Suprapubic skin (tissue), 4 donors: ENCODE results near the gene SOX9.

ENCODE experiments used
- POLR2A ChIP-seq, 2 donors: fragments of 450-650 bp; IDR thresholded peaks; one replicate each; pipeline ENCODE4 v1.6.1; 2017; ENCODE audit warnings: antibody characterized with exemption in 2 of 2, mild to moderate bottlenecking in 2 of 2, moderate library complexity in 2 of 2
- POLR2AphosphoS5 ChIP-seq, 3 donors: sonication (generic); formaldehyde crosslinking; IDR thresholded peaks; one replicate each; pipeline ENCODE4 v1.6.1; 2017; ENCODE audit warnings: antibody characterized with exemption in 3 of 3

GRCh38 chr17:72142614-72143013 is 21.8 kb downstream of the SOX9 start:
- no peak for TF ChIP-seq POLR2A (IDR thresholded peaks at IDR 0.05)
- TF ChIP-seq POLR2AphosphoS5 (IDR thresholded peaks at IDR 0.05), result no peak
